K562 (cell line): ENCODE data around the gene TNC. TPM values are rescaled to one million over a fixed set of nuclear protein-coding genes. Genes with fewer than 3 reads are reported as not detected.

Source experiments
- ATAC-seq: fragments of 200-7000 bp; cut with Tn5 transposase; 3 replicates; pipeline ENCODE4 v1.9.1; 2020; ENCODE audit warnings: moderate library complexity
- BruUV-seq: library from RNA; stranded (reverse); fragments of 400-500 nt; replicated peaks from 2 replicates; lab custom pipeline; 2021; lab: Mats Ljungman, UMichigan
- CTCF ChIA-PET: fragments of 300-600 bp; formaldehyde crosslinking; extraction: SDS; loops from one replicate; lab custom pipeline; 2021; ENCODE audit warnings: low intra/inter-chr PET ratio; lab: Yijun Ruan, JAX
- POLR2A ChIA-PET: fragments of 300-600, 350-650 bp; sonication (Branson Sonifier 250); formaldehyde crosslinking; extraction: SDS; loops from one replicate; lab custom pipeline; 2021; ENCODE audit warnings: antibody characterized with exemption, inconsistent platforms; lab: Yijun Ruan, JAX
- DNase-seq, 4 experiments: peaks; one replicate each; pipeline versions ENCODE4 v3.0.0 to v3.0.0-alpha.2; 2011 to 2018; ENCODE audit warnings: low spot score in 3 of 4, mixed read lengths in 3 of 4; ENCODE audit errors: extremely low read depth in 1 of 4
- FAIRE-seq: peaks from 2 replicates; lab custom pipeline; 2011; peaks lifted over from hg19 to GRCh38; lab: Jason Lieb, UNC
- H2AFZ ChIP-seq: 2 replicates; pipeline ENCODE4 v1.6.0; 2011; ENCODE audit warnings: low read depth, low read length, control low read depth, inconsistent platforms
- H3K27ac ChIP-seq: fragments of 200-600 bp; 3 replicates; pipeline ENCODE4 v1.8.0; 2011; ENCODE audit warnings: low read depth, mild to moderate bottlenecking, control low read depth, inconsistent platforms, low read length, moderate library complexity, mixed read lengths; ENCODE audit errors: extremely low read depth
- H3K27me3 ChIP-seq, 2 experiments: fragments of 300-600 bp in 1 of 2; 2 replicates in 1 of 2; 3 replicates in 1 of 2; pipeline versions ENCODE4 v1.6.0 to v1.8.0; 2011; ENCODE audit warnings: inconsistent platforms in 2 of 2, low read length in 2 of 2, mild to moderate bottlenecking in 1 of 2, mixed read lengths in 1 of 2, moderate library complexity in 1 of 2; ENCODE audit not compliant: control insufficient read depth in 2 of 2, insufficient read depth in 2 of 2
- H3K36me3 ChIP-seq: fragments of 300-600 bp; 3 replicates; pipeline ENCODE4 v1.8.0; 2011; ENCODE audit warnings: mild to moderate bottlenecking, low read length, inconsistent platforms; ENCODE audit not compliant: control insufficient read depth, insufficient read depth
- H3K4me1 ChIP-seq, 2 experiments: fragments of 200-600 bp in 1 of 2; replicated peaks in 1 of 2; 2 replicates in 1 of 2; 3 replicates in 1 of 2; pipeline versions ENCODE4 v1.5.1 to v1.8.0; 2011; ENCODE audit warnings: inconsistent platforms in 2 of 2, low read length in 2 of 2, mild to moderate bottlenecking in 1 of 2, mixed read lengths in 1 of 2, moderate library complexity in 1 of 2; ENCODE audit not compliant: control insufficient read depth in 2 of 2, insufficient read depth in 2 of 2
- H3K4me2 ChIP-seq: 2 replicates; pipeline ENCODE4 v1.6.1; 2011; ENCODE audit warnings: low read length, control low read depth, inconsistent platforms, mixed read lengths; ENCODE audit not compliant: insufficient read depth
- H3K4me3 ChIP-seq: fragments of 200-600 bp; sonication (generic), shearing (Covaris generic); 2 replicates; pipeline ENCODE4 v1.5.1; 2016; ENCODE audit warnings: control low read depth, inconsistent platforms
- H3K79me2 ChIP-seq: fragments of 200-600 bp; 3 replicates; pipeline ENCODE4 v1.8.0; 2011; ENCODE audit warnings: low read length, inconsistent platforms; ENCODE audit not compliant: control insufficient read depth, insufficient read depth
- H3K9ac ChIP-seq, 2 experiments: 2 replicates each; pipeline versions ENCODE4 v1.6.0 to v1.6.1; 2011; ENCODE audit warnings: low read depth in 2 of 2, low read length in 2 of 2, control low read depth in 1 of 2, inconsistent platforms in 1 of 2, mild to moderate bottlenecking in 1 of 2, mixed read lengths in 1 of 2; ENCODE audit not compliant: insufficient read depth in 1 of 2
- H3K9me1 ChIP-seq: one replicate; pipeline ENCODE4 v1.6.0; 2011; ENCODE audit warnings: inconsistent platforms, mild to moderate bottlenecking, low read length, moderate library complexity; ENCODE audit not compliant: control insufficient read depth, insufficient read depth
- H3K9me3 ChIP-seq: replicated peaks from 2 replicates; pipeline ENCODE4 v1.5.1; 2011; ENCODE audit warnings: low read depth, low read length, inconsistent platforms; ENCODE audit not compliant: control insufficient read depth, insufficient read depth
- H4K20me1 ChIP-seq: replicated peaks from 2 replicates; pipeline ENCODE4 v1.6.1; 2011; ENCODE audit warnings: low read length, inconsistent platforms, mixed read lengths; ENCODE audit not compliant: control insufficient read depth, insufficient read depth
- CHAMP1 ChIP-seq: fragments of 450-650 bp; IDR thresholded peaks from 2 replicates; pipeline ENCODE4 v1.6.1; 2016; ENCODE audit warnings: mild to moderate bottlenecking
- ELK3 ChIP-seq: fragments of 450-650 bp; formaldehyde crosslinking; IDR thresholded peaks from 2 replicates; pipeline ENCODE4 v1.4.0; 2020; ENCODE audit warnings: mild to moderate bottlenecking
- JUND ChIP-seq, 2 experiments: IDR thresholded peaks; 2 replicates in 1 of 2; 3 replicates in 1 of 2; pipeline ENCODE4 v1.6.1; 2011; ENCODE audit warnings: borderline replicate concordance in 2 of 2, low read depth in 2 of 2, low read length in 2 of 2, improper control_type of control experiment in 1 of 2, missing biosample characterization in 1 of 2, missing genetic modification characterization in 1 of 2, missing genetic modification reagents in 1 of 2
- WGBS: fragments of 100-300 bp; shearing (Covaris generic); methylation state at CpG from one replicate; pipeline ENCODE4 v1.1.6; 2016; ENCODE audit warnings: low coverage, mixed read lengths; ENCODE audit not compliant: insufficient coverage; ENCODE audit errors: missing lambda C conversion rate; 5-methylcytosine and 5-hydroxymethylcytosine counted together
- in situ Hi-C: fragments of 300-500 bp; cut with MboI; formaldehyde crosslinking; loops from 4 replicates; pipeline ENCODE4 v1.15.0; 2018; ENCODE audit warnings: inconsistent platforms, mixed read lengths
- intact Hi-C: fragments of 100-400 bp; cut with micrococcal nuclease; formaldehyde crosslinking; loops from 2 replicates; pipeline ENCODE4 v1.14.2; 2022
- polyA plus RNA-seq, 8 experiments: library from polyadenylated mRNA; depleted of rRNA in 4 of 8; stranded (reverse) in 5 of 8; unstranded in 3 of 8; fragments of >200 nt; fragmentation: Nextera tagmentation in 2 of 8; fragmentation: Illumina TruSeq in 1 of 8; extraction: Ambion mirVana in 2 of 8; extraction: Trizol in 1 of 8; gene quantifications; 2 replicates each; pipeline versions ENCODE4 v1.2.1 to v1.2.3, GENCODE V29; 2011 to 2014; ENCODE audit warnings: inconsistent platforms in 1 of 8, missing spikeins in 1 of 8
- total RNA-seq, 7 experiments: library from RNA; depleted of rRNA in 6 of 7; stranded (reverse); fragments of >200 nt in 6 of 7; fragmentation: Illumina TruSeq in 2 of 7; extraction: Trizol in 2 of 7; gene quantifications; 2 replicates each; pipeline versions ENCODE4 v1.2.1 to v1.2.3, GENCODE V29; 2011 to 2021; ENCODE audit warnings: low replicate concordance in 1 of 7

The TNC gene
- total and polyA plus RNA-seq, 9 of the 15 experiments (the other 6 are each of a cell fraction or from before 2014, with no cell fraction given), result under 0.01 to 0.29 TPM; not detected in 7

- TF ChIP-seq ELK3 (CRISPR knock-in tag), result no peak
- no peak for TF ChIP-seq JUND (IDR thresholded peaks at IDR 0.05; ENCODE audit: borderline replicate concordance, low read depth, low read length)
- TF ChIP-seq JUND (tag; IDR thresholded peaks at IDR 0.05; ENCODE audit: borderline replicate concordance, low read depth, low read length), result no peak
Observed at GRCh38 chr9:115138151-115138550, 20.2 kb upstream of the TNC start (continued).

- Histone ChIP-seq H3K9ac (no peak overlapping the region), H2AFZ (no peak overlapping the region), H3K27me3 (no peaks in the 10 kb centered on the region), H3K36me3 (no peaks in the 10 kb centered on the region), H3K4me3 (no peak overlapping the region), H3K79me2 (no peaks in the 10 kb centered on the region), H3K4me1 (no peaks in the 10 kb centered on the region), H3K4me2 (no peak overlapping the region), H3K9me1 (no peaks in the 10 kb centered on the region), H3K27ac (no peak overlapping the region), H4K20me1 (no peaks in the 10 kb centered on the region), H3K9me3 (no peaks in the 10 kb centered on the region)
- intact Hi-C loops, result no loop called here
- CTCF ChIA-PET, result no interaction called here
- ATAC-seq (no peak), DNase-seq (no peak), FAIRE-seq (no peak)
- BruUV-seq, result no TSS peak
- WGBS, result 0% methylated on average over 2 of the region's 2 CpGs
- in situ Hi-C loops, result no loop called here
- POLR2A ChIA-PET, result no interaction called here
- TF ChIP-seq CHAMP1, result no peak
Observed at GRCh38 chr9:115137526-115137925, 19.6 kb upstream of the TNC start.
